ENCODE results near the gene GPRC5D. TPM values are rescaled to one million over a fixed set of nuclear protein-coding genes. Genes with fewer than 3 reads are reported as not detected.

Gene GPRC5D
- total RNA-seq, 4 donors from 2014 or later, result 0.48 TPM; not detected in 3

DNA sequence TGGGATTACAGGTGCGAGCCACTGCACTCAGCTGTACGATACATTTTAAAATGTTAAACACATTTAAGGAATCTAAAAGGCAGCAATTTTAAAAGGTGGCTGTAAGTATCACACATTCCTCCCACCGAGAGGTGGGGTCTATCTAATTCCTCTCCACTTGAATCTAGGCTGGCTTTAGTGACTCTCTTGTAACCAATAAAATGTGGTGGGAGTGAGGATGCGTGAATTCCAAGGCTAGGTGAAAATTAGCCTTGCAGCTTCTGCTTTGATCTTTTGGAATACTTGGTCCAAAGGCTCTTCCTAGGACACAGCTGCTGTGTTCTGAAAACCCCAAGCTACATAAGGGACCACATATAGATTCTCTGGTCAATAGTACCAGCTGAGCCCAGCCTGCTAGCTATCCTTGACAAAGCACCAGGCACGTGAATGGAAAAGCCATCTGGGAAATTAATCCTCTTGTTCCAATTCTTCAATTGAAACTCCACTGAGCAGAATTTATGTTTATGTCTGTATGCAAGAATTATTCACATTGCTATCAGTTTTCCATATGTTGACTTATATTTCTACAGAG lies 8.8 kb upstream of the GPRC5D start:
- 79 to 82% methylated on average over 2 to 5 of the region's 5 CpGs for WGBS, 2 donors (ENCODE audit: low coverage in 1 of 2)
- intact Hi-C loops (cut with DNase I; ENCODE audit: low total_unique reads), result no loop called here
- H3K27me3 ChIP-seq, result no peaks in the 10 kb centered on the region
- in situ Hi-C loops (cut with MboI; ENCODE audit: low pct_ligation_motif_present in 1 of 4, low pct_unique_long_range_greater_than_20kb in 1 of 4, low sequenced_read_pairs in 3 of 4), result no loop called here
- no peak overlapping the region for H3K4me3 ChIP-seq
- H3K4me1 ChIP-seq, result no peaks in the 10 kb centered on the region
- no peak overlapping the region for H3K27ac ChIP-seq
- no peaks in the 10 kb centered on the region for H3K9me3 ChIP-seq
- H3K36me3 ChIP-seq, result no peaks in the 10 kb centered on the region
- no peak for DNase-seq
- TF ChIP-seq, protein P1, sequence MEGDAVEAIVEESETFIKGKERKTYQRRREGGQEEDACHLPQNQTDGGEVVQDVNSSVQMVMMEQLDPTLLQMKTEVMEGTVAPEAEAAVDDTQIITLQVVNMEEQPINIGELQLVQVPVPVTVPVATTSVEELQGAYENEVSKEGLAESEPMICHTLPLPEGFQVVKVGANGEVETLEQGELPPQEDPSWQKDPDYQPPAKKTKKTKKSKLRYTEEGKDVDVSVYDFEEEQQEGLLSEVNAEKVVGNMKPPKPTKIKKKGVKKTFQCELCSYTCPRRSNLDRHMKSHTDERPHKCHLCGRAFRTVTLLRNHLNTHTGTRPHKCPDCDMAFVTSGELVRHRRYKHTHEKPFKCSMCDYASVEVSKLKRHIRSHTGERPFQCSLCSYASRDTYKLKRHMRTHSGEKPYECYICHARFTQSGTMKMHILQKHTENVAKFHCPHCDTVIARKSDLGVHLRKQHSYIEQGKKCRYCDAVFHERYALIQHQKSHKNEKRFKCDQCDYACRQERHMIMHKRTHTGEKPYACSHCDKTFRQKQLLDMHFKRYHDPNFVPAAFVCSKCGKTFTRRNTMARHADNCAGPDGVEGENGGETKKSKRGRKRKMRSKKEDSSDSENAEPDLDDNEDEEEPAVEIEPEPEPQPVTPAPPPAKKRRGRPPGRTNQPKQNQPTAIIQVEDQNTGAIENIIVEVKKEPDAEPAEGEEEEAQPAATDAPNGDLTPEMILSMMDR (IDR thresholded peaks at IDR 0.05), result no peak
- TF ChIP-seq EP300 (IDR thresholded peaks at IDR 0.05; ENCODE audit: low read depth), result no peak
- no peak for TF ChIP-seq POLR2AphosphoS5 (IDR thresholded peaks at IDR 0.05)
- TF ChIP-seq POLR2A (IDR thresholded peaks at IDR 0.05), result no peak

DNA sequence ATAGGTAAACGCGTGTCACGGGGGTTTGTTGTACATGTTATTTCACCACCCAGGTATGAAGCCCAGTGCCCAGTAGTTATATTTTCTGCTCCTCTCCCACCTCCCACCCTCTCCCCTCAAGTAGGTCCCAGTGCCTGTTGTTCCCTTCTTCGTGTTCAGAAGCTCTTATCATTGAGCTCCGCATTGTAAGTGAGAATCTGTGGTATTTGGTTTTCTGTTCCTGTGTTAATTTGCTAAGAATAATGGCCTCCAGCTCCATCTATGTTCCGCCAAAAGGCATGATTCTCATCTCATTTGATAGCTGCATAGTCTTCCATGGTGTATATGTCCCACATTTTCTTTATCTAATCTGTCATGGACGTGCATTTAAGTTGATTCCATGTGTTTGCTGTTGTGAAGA lies 6.9 kb upstream of the GPRC5D start:
- no peak for DNase-seq
- in situ Hi-C loops (cut with MboI; ENCODE audit: low pct_ligation_motif_present in 1 of 4, low pct_unique_long_range_greater_than_20kb in 1 of 4, low sequenced_read_pairs in 3 of 4) (no loop called here), intact Hi-C loops (cut with DNase I; ENCODE audit: low total_unique reads) (no loop called here)
- Histone ChIP-seq H3K36me3 (no peaks in the 10 kb centered on the region), H3K4me3 (no peak overlapping the region), H3K4me1 (no peaks in the 10 kb centered on the region), H3K9me3 (no peaks in the 10 kb centered on the region), H3K27me3 (no peaks in the 10 kb centered on the region), H3K27ac (no peak overlapping the region)
- WGBS, 2 donors (ENCODE audit: low coverage in 1 of 2), result 76 to 78% methylated on average over 7 of the region's 7 CpGs
- TF ChIP-seq EP300 (IDR thresholded peaks at IDR 0.05; ENCODE audit: low read depth), result no peak
- TF ChIP-seq, protein P1 (IDR thresholded peaks at IDR 0.05), result no peak
- TF ChIP-seq POLR2A (IDR thresholded peaks at IDR 0.05), result no peak
- TF ChIP-seq POLR2AphosphoS5 (IDR thresholded peaks at IDR 0.05), result no peak

DNA sequence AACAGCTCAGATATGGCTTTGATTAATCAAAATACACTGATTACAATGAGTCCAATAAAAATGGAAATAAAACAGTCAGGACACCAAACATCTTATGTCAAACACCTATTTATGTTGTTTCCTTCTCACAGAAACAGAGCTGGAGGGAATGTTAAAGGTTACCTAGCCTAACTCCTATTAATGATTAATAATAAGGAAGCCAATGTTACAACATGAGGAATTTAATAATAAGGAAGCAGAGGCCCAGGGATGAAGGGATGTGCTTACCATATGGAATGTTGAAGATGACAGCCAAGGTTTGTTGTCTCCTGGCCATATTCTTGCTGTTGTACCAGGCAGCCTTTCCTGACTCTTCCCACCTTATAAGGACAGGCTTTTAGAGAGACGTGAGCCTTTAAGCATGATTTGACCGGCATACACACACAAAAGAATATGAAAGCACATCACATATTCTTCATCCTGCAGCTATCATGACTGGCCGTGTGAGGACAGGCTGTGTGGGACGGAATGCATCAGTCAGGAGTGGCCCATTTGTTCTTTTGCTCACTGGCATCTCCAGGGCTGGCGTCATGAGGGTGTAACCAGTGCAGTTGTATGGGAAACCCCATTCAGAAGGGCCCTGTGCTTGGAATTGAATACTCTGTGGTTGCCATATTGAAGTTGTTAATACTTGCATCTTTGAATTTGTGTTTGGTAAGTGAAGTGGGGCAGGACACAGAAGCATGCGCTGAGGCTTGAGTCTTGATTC lies 3.1 kb upstream of the GPRC5D start:
- intact Hi-C loops (cut with DNase I; ENCODE audit: low total_unique reads) (no loop called here), in situ Hi-C loops (cut with MboI; ENCODE audit: low pct_ligation_motif_present in 1 of 4, low pct_unique_long_range_greater_than_20kb in 1 of 4, low sequenced_read_pairs in 3 of 4) (no loop called here)
- TF ChIP-seq EP300 (IDR thresholded peaks at IDR 0.05; ENCODE audit: low read depth) (no peak), POLR2AphosphoS5 (IDR thresholded peaks at IDR 0.05) (no peak), POLR2A (IDR thresholded peaks at IDR 0.05) (no peak)
- TF ChIP-seq, protein P1 (IDR thresholded peaks at IDR 0.05), result no peak
- H3K4me1 ChIP-seq, result no peaks in the 10 kb centered on the region
- H3K36me3 ChIP-seq, result no peaks in the 10 kb centered on the region
- H3K27ac ChIP-seq, result no peak overlapping the region
- no peaks in the 10 kb centered on the region for H3K27me3 ChIP-seq
- no peak for DNase-seq
- no peak overlapping the region for H3K4me3 ChIP-seq
- 94 to 100% methylated on average over 2 to 6 of the region's 6 CpGs for WGBS, 2 donors (ENCODE audit: low coverage in 1 of 2)
- no peaks in the 10 kb centered on the region for H3K9me3 ChIP-seq

DNA sequence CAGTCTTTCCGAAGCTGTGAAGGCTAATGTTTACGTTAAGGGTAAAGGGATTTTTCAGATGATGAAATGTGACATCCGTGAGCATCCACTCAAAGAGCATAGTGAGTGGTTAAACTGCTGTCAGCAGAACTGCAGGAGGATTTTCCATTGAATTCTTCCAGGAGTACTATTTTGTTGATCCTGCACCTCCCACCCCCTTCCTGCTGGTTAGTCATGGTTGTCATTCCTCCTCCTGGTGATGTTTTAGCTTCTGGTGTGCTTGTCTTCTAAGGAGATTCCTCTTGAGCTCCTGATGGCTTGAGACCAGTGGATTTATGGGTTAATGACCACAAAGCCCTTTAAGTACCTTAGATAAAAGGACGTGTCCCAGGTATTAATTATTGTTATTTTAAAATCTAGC lies 2.4 kb upstream of the GPRC5D start:
- Histone ChIP-seq H3K9me3 (no peaks in the 10 kb centered on the region), H3K27ac (no peak overlapping the region), H3K4me3 (no peak overlapping the region), H3K36me3 (no peaks in the 10 kb centered on the region), H3K27me3 (no peaks in the 10 kb centered on the region), H3K4me1 (no peaks in the 10 kb centered on the region)
- intact Hi-C loops (cut with DNase I; ENCODE audit: low total_unique reads) (no loop called here), in situ Hi-C loops (cut with MboI; ENCODE audit: low pct_ligation_motif_present in 1 of 4, low pct_unique_long_range_greater_than_20kb in 1 of 4, low sequenced_read_pairs in 3 of 4) (no loop called here)
- 74 to 100% methylated on average over 1 to 4 of the region's 4 CpGs for WGBS, 2 donors (ENCODE audit: low coverage in 1 of 2)
- TF ChIP-seq EP300 (IDR thresholded peaks at IDR 0.05; ENCODE audit: low read depth), result no peak
- no peak for TF ChIP-seq POLR2A (IDR thresholded peaks at IDR 0.05)
- no peak for TF ChIP-seq POLR2AphosphoS5 (IDR thresholded peaks at IDR 0.05)
- TF ChIP-seq, protein P1 (IDR thresholded peaks at IDR 0.05), result no peak
- no peak for DNase-seq
